NT2/D1 (cell line): Measurements from ENCODE around the gene EIF2S1.

ENCODE experiments used
- YY1 ChIP-seq: IDR thresholded peaks from 2 replicates; pipeline ENCODE4 v1.6.1; 2011; ENCODE audit not compliant: insufficient read length, insufficient read depth
- ZNF274 ChIP-seq: IDR thresholded peaks from 2 replicates; pipeline ENCODE4 v1.6.1; 2011; ENCODE audit warnings: mild to moderate bottlenecking, low read depth, low read length

DNA sequence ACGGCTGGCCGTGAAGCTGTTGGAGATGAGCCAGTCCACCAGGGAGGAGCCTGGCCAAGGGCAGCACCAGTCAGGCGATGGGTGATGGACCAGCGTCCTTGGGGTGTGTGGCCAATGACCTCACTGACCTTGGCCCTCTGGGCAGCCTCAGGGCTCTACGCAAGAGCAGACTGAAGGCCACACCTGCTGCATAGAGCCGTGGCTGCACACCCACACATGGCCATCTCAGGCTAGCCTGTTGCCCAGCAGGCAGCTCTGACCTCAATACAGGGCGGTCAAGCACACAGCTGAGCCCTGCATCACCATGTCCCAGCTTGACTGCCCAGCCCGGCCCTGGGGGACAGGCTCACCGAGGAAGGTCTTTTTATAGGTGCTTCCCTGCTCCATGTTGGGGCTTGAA is 32.7 kb downstream of the EIF2S1 start:
- no peak for TF ChIP-seq YY1
- TF ChIP-seq ZNF274 = no peak
